Glutamatergic neuron (in vitro differentiated cells): Measurements from ENCODE around the gene PRSS56. TPM values are rescaled to one million over a fixed set of nuclear protein-coding genes. Genes with fewer than 3 reads are reported as not detected.
A peak's percentile ranks its signal among the peaks of the same experiment; 100 is the strongest.

Experiments used
- DNase-seq: peaks from one replicate; pipeline ENCODE4 v3.0.0; 2022
- H3K27ac Mint-ChIP-seq: one replicate; pipeline ENCODE4 v1.8.0; 2020; ENCODE audit warnings: mild to moderate bottlenecking, mixed read lengths, inconsistent platforms; ENCODE audit not compliant: unreplicated experiment
- H3K27me3 Mint-ChIP-seq: one replicate; pipeline ENCODE4 v1.8.0; 2020; ENCODE audit warnings: mild to moderate bottlenecking, moderate library complexity, mixed read lengths, inconsistent platforms; ENCODE audit not compliant: unreplicated experiment
- H3K36me3 Mint-ChIP-seq: one replicate; pipeline ENCODE4 v1.8.0; 2020; ENCODE audit warnings: mild to moderate bottlenecking, mixed read lengths, inconsistent platforms; ENCODE audit not compliant: unreplicated experiment
- H3K4me1 Mint-ChIP-seq: one replicate; pipeline ENCODE4 v1.8.0; 2020; ENCODE audit warnings: mild to moderate bottlenecking, low read depth, mixed read lengths, inconsistent platforms; ENCODE audit not compliant: unreplicated experiment
- H3K4me3 Mint-ChIP-seq: one replicate; pipeline ENCODE4 v1.8.0; 2020; ENCODE audit warnings: mild to moderate bottlenecking, mixed read lengths, inconsistent platforms; ENCODE audit not compliant: unreplicated experiment
- H3K9me3 Mint-ChIP-seq: one replicate; pipeline ENCODE4 v1.8.0; 2020; ENCODE audit warnings: mild to moderate bottlenecking, moderate library complexity, mixed read lengths, inconsistent platforms; ENCODE audit not compliant: unreplicated experiment
- total RNA-seq: library from RNA; stranded (reverse); fragmentation: NEBNext Ultra II Directional; extraction: Animal tissue kit (Norgen Biotek cat#: 25700); gene quantifications from one replicate; pipeline ENCODE4 v1.2.1, GENCODE V29; 2021; ENCODE audit not compliant: unreplicated experiment
- TF ChIP-seq, protein P1 (sequence below): fragments of 200-600 bp; sonication (generic); IDR thresholded peaks from one replicate; pipeline ENCODE4 v1.5.0; 2021; ENCODE audit not compliant: partially characterized antibody, unreplicated experiment

The PRSS56 gene
- total RNA-seq, 1 donor from 2014 or later: not detected

DNA sequence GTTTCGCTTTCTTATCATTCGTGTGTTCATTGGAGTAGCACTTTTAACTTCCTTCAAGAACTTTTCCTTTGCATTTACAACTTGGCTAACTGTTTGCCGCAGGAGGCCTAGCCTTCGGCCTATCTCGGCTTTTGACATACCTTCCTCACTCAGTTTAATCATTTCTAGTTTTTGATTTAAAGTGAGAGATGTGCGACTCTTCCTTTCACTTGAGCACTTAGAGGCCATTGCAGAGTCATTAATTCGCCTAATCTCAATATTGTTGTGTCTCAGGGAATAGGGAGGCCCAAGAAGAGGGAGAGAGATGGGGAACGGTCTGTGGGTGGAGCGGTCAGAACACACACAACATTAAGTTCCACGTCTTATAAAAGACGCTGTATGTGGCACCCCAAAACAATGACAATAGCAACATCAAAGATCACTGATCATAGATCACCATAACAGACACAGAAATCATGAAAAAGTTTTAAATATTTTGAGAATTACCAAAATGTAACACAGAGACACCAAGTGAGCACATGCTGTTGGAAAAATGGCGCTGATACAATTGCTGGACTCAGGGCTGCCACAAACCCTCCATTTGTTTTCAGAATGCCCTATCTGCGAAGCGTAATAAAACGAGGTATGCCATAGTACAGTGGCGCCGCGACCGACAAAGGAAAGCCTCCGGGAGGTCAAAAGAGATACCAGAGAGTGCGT lies 29.6 kb downstream of the PRSS56 start:
- Mint-ChIP-seq H3K27me3 (peaks cover 13% of the 10 kb centered on the region), H3K27ac (peak overlapping the region; percentile 99), H3K36me3 (peaks cover 32% of the 10 kb centered on the region), H3K4me1 (peaks cover 4% of the 10 kb centered on the region), H3K4me3 (peak overlapping the region; percentile 98), H3K9me3 (peaks cover 21% of the 10 kb centered on the region)
- TF ChIP-seq, protein P1, sequence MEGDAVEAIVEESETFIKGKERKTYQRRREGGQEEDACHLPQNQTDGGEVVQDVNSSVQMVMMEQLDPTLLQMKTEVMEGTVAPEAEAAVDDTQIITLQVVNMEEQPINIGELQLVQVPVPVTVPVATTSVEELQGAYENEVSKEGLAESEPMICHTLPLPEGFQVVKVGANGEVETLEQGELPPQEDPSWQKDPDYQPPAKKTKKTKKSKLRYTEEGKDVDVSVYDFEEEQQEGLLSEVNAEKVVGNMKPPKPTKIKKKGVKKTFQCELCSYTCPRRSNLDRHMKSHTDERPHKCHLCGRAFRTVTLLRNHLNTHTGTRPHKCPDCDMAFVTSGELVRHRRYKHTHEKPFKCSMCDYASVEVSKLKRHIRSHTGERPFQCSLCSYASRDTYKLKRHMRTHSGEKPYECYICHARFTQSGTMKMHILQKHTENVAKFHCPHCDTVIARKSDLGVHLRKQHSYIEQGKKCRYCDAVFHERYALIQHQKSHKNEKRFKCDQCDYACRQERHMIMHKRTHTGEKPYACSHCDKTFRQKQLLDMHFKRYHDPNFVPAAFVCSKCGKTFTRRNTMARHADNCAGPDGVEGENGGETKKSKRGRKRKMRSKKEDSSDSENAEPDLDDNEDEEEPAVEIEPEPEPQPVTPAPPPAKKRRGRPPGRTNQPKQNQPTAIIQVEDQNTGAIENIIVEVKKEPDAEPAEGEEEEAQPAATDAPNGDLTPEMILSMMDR: no peak
- DNase-seq: no peak

DNA sequence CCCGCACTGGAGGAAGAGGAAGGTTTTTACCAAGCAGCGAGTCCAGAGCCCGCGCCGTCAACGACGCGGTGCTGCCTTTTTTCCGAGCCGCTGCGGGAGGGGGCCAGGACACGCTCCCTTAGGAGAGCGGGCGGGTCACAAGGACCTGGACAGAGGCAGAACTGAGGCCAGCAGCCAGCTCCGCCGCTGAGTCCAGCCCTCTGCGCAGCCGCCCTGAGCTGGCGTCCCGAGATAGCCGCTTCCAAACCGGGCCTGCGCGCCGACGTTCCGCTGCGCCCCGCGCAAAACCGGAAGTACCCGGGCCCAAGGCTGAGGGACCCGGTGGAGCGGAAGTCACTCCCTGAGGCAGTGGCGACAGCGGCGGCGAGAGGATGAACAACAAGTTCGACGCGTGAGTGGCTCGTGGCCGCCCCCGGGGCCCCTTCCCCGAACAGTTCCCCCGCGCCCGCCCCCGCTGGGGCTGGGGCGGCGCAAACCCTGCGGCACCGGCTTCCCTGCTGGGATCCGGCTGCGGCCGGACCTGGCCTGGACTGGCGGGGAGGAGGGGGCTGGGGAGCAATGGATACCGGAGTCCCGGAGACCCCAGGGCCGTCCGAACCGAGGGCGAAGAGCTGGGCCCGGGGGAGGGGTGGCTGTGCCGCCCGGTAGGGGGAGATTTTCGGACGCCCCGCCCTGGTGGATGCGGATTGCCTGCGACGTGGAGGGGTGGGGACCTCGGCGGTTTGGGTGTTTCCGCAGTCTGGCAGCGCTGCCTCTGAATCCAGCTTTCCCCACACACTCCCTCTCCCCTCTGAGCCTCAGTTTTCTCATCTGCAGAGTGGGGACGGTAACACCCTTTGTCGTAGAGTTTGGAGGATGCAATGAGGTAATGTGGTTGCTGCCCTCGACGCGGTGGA lies 30.4 kb downstream of the PRSS56 start, which contains the start of the genes EIF4E2 and TIGD1:
EIF4E2 (plus strand) TSS at position 336 of the 896 bp plus-strand sequence; CDS start at position 372, 36 bp downstream.
TIGD1 (minus strand) TSS at position 204 of the 896 bp plus-strand sequence. CDS start 675 bp downstream, outside the sequence.
- Mint-ChIP-seq H3K4me1 (peaks cover 4% of the 10 kb centered on the region), H3K36me3 (peaks cover 32% of the 10 kb centered on the region), H3K27me3 (peaks cover 12% of the 10 kb centered on the region), H3K4me3 (peak within 1 kb of the TSS; percentile 98), H3K9me3 (peaks cover 21% of the 10 kb centered on the region), H3K27ac (peak within 1 kb of the TSS; percentile 99)
- TF ChIP-seq, protein P1: peak; percentile 58
- peak; percentile 96 for DNase-seq

DNA sequence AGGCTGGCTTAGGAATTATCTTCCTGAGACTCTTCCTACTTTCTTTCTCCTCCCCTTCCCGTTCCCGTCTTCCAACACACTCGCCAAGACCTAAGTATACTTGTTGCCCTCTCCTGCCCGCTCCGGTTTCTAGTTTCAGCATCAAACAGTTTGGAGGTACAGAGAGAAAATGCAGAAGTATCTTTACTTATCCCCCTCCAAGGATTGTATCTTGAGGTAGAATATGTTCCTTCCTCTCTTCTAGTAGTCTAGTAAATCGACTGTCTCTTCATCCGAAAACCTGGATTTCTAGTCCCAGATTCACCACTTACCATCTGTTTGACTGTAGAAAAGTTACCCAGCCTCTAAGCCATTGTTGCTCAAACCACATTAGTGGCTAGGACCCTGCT lies 31.1 kb downstream of the PRSS56 start:
- Mint-ChIP-seq H3K9me3 (peaks cover 21% of the 10 kb centered on the region), H3K27me3 (peaks cover 12% of the 10 kb centered on the region), H3K4me1 (peaks cover 4% of the 10 kb centered on the region), H3K27ac (peak overlapping the region; percentile 94), H3K4me3 (peak overlapping the region; percentile 94), H3K36me3 (peaks cover 28% of the 10 kb centered on the region)
- TF ChIP-seq, protein P1: no peak
- no peak for DNase-seq

DNA sequence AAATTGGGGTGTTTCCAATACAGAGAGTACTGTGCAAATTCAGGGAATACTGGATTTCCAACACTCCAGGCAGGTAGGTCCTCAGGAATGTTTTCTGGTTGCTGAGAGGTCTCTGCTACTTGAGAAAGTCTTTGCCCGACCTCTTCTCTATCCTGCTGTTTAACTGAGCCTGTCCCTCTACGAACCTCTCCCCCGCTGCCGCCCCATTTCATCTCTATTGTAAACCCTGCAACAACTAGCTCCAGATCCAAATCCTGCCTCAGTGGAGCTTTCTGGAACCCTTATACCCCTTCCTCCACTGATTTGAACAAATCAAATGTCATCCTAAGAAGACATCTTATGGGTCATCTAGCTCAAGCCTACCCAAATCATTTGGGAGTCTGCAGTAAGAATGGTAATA lies 31.6 kb downstream of the PRSS56 start:
- H3K27me3 Mint-ChIP-seq: peaks cover 8% of the 10 kb centered on the region
- TF ChIP-seq, protein P1: no peak
- H3K4me3 Mint-ChIP-seq: peak overlapping the region; percentile 94
- H3K4me1 Mint-ChIP-seq: peaks cover 4% of the 10 kb centered on the region
- DNase-seq: no peak
- H3K9me3 Mint-ChIP-seq: peaks cover 21% of the 10 kb centered on the region
- peaks cover 23% of the 10 kb centered on the region for H3K36me3 Mint-ChIP-seq
- no peak overlapping the region for H3K27ac Mint-ChIP-seq

DNA sequence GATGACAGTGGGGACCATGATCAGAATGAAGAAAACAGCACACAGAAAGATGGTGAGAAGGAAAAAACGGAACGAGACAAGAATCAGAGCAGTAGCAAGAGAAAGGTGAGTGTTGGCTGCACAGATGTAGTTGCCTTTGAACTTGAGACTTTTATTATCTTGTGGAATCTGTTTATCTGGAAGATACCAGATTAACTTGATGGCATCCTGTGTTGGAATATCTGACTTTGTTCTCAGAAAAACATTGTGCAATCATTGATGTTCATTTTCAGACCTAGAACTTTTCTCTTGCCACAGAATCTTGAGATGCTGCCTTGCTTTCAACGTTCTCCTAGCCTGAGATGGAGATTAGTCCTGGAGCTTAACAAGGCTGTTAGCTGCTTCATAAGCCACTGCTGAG lies 36.2 kb downstream of the PRSS56 start:
- H3K4me1 Mint-ChIP-seq: no peaks in the 10 kb centered on the region
- no peak overlapping the region for H3K4me3 Mint-ChIP-seq
- H3K36me3 Mint-ChIP-seq: no peaks in the 10 kb centered on the region
- no peak overlapping the region for H3K27ac Mint-ChIP-seq
- TF ChIP-seq, protein P1: no peak
- DNase-seq: no peak
- peaks cover 2% of the 10 kb centered on the region for H3K27me3 Mint-ChIP-seq
- peaks cover 2% of the 10 kb centered on the region for H3K9me3 Mint-ChIP-seq
